Trophoblast cell (in vitro differentiated cells and primary cell): ENCODE data around the gene STAMBPL1.

Experiments used
- DNase-seq, 2 donors: peaks; one replicate each; pipeline ENCODE4 v3.0.0-alpha.2; 2016
- H2AFZ ChIP-seq: 2 replicates; pipeline ENCODE4 v1.6.1; 2013; ENCODE audit warnings: low read length, moderate library complexity, mild to moderate bottlenecking; ENCODE audit not compliant: insufficient read depth, poor library complexity
- H2AK5ac ChIP-seq: 2 replicates; pipeline ENCODE4 v1.6.1; 2013; ENCODE audit warnings: mild to moderate bottlenecking, low read length
- H2BK120ac ChIP-seq: 2 replicates; pipeline ENCODE4 v1.6.1; 2013; ENCODE audit warnings: low read length, mild to moderate bottlenecking, moderate library complexity; ENCODE audit not compliant: insufficient read depth, poor library complexity
- H2BK12ac ChIP-seq: 2 replicates; pipeline ENCODE4 v1.6.1; 2013; ENCODE audit warnings: mild to moderate bottlenecking, low read length, moderate library complexity
- H2BK5ac ChIP-seq: 2 replicates; pipeline ENCODE4 v1.6.1; 2013; ENCODE audit warnings: low read length, low read depth, moderate library complexity, mild to moderate bottlenecking; ENCODE audit not compliant: poor library complexity
- H3K14ac ChIP-seq: 2 replicates; pipeline ENCODE4 v1.6.1; 2013; ENCODE audit warnings: mild to moderate bottlenecking, low read length
- H3K18ac ChIP-seq: 2 replicates; pipeline ENCODE4 v1.6.1; 2013; ENCODE audit warnings: mild to moderate bottlenecking, low read length
- H3K23ac ChIP-seq: 2 replicates; pipeline ENCODE4 v1.6.1; 2013; ENCODE audit warnings: low read length
- H3K27ac ChIP-seq: 2 replicates; pipeline ENCODE4 v1.5.1; 2013; ENCODE audit warnings: low read depth, mild to moderate bottlenecking, inconsistent platforms, low read length, moderate library complexity
- H3K27me3 ChIP-seq: 2 replicates; pipeline ENCODE4 v1.6.1; 2013; ENCODE audit warnings: inconsistent platforms, mild to moderate bottlenecking, low read length, moderate library complexity; ENCODE audit not compliant: insufficient read depth
- H3K36me3 ChIP-seq, 2 experiments: 1 replicate in 1 of 2; 2 replicates in 1 of 2; pipeline ENCODE4 v1.6.1; 2013; ENCODE audit warnings: low read length in 2 of 2, mild to moderate bottlenecking in 2 of 2, moderate library complexity in 1 of 2; ENCODE audit not compliant: insufficient read depth in 2 of 2, control insufficient read depth in 1 of 2
- H3K4ac ChIP-seq: 2 replicates; pipeline ENCODE4 v1.6.1; 2013; ENCODE audit warnings: low read depth, mild to moderate bottlenecking, low read length, moderate library complexity
- H3K4me1 ChIP-seq, 2 experiments: 1 replicate in 1 of 2; 2 replicates in 1 of 2; pipeline ENCODE4 v1.6.1; 2013; ENCODE audit warnings: low read length in 2 of 2, mild to moderate bottlenecking in 2 of 2, moderate library complexity in 1 of 2; ENCODE audit not compliant: insufficient read depth in 2 of 2, control insufficient read depth in 1 of 2
- H3K4me2 ChIP-seq: 2 replicates; pipeline ENCODE4 v1.6.1; 2013; ENCODE audit warnings: inconsistent platforms, mild to moderate bottlenecking, low read length, moderate library complexity
- H3K4me3 ChIP-seq: 2 replicates; pipeline ENCODE4 v1.5.1; 2013; ENCODE audit warnings: mild to moderate bottlenecking, low read depth, low read length, inconsistent platforms
- H3K79me1 ChIP-seq: one replicate; pipeline ENCODE4 v1.6.1; 2013; ENCODE audit warnings: low read length
- H3K79me2 ChIP-seq: 2 replicates; pipeline ENCODE4 v1.6.1; 2013; ENCODE audit warnings: low read length, mild to moderate bottlenecking; ENCODE audit not compliant: control insufficient read depth, insufficient read depth, poor library complexity
- H3K9ac ChIP-seq: 2 replicates; pipeline ENCODE4 v1.6.1; 2013; ENCODE audit warnings: mild to moderate bottlenecking, low read length
- H3K9me3 ChIP-seq: 2 replicates; pipeline ENCODE4 v1.6.1; 2013; ENCODE audit warnings: low read depth, mild to moderate bottlenecking, control low read depth, inconsistent platforms, low read length; ENCODE audit not compliant: insufficient read depth
- H4K12ac ChIP-seq: 2 replicates; pipeline ENCODE4 v1.6.1; 2013; ENCODE audit warnings: low read depth, mild to moderate bottlenecking, low read length, moderate library complexity
- H4K8ac ChIP-seq: 2 replicates; pipeline ENCODE4 v1.6.1; 2013; ENCODE audit warnings: low read depth, mild to moderate bottlenecking, low read length, moderate library complexity
- H4K91ac ChIP-seq: one replicate; pipeline ENCODE4 v1.6.1; 2013; ENCODE audit warnings: low read depth, mild to moderate bottlenecking, low read length, moderate library complexity
- WGBS: extraction: QIAGEN DNeasy Blood & Tissue Kit; methylation state at CpG from one replicate; pipeline ENCODE4 v1.1.7; 2013; ENCODE audit warnings: missing lambda C conversion rate; ENCODE audit not compliant: insufficient read length, insufficient coverage; ENCODE audit errors: extremely low coverage; 5-methylcytosine and 5-hydroxymethylcytosine counted together

The STAMBPL1 gene

DNA sequence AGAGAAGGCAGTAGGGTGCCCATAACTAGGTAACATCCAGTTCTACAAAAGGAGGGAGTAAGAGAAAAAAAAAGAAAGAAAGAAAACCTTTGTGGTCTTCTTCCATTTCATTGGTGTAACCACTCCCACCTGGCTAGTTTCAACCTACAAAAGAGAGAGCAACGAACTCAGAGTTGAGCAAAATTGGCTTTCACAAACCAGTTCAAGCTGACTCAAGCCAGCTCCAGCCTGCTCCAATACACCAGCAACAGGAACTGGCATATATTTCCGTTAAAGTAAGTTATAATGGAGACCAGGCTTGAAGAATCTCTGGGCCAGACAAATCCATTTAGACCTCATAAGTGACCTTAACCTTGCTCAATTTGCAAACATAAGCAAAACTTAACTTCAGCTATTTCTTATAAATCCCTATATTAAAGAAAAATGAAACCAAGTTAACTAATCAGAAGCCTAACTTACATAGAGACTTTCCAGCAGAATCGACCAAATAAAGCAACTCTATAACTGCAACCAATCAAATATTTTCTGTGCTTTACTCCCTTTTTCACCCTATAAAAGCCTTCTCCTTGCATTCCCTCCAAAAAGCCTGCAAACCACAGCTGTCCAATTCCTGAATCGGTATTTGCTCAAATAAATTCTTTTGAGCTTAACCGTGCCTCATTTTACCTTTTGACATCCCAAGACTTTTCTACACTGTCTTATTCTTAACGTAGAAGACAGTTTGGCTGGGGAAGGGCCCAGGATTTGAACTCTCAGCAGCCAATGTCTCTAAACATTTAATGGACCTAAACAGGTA is 38.5 kb upstream of the STAMBPL1 start:
- Histone ChIP-seq H3K9me3 (no peaks in the 10 kb centered on the region), H2BK5ac (no peak overlapping the region), H3K23ac (no peak overlapping the region), H3K79me1 (no peaks in the 10 kb centered on the region), H3K4me2 (no peak overlapping the region), H2AK5ac (no peak overlapping the region), H3K9ac (no peak overlapping the region), H3K4ac (no peak overlapping the region), H2BK120ac (no peak overlapping the region), H4K91ac (no peak overlapping the region), H4K12ac (no peak overlapping the region), H2BK12ac (no peak overlapping the region), H3K79me2 (no peaks in the 10 kb centered on the region), H3K14ac (no peak overlapping the region), H3K27ac (no peak overlapping the region), H3K4me3 (no peak overlapping the region), H3K36me3 (no peaks in the 10 kb centered on the region), H2AFZ (no peak overlapping the region), H3K27me3 (no peaks in the 10 kb centered on the region), H4K8ac (no peak overlapping the region), H3K18ac (no peak overlapping the region), H3K4me1 (no peaks in the 10 kb centered on the region)
- WGBS: no CpG with 5 or more reads among the region's 6 CpGs
- no peak for DNase-seq

DNA sequence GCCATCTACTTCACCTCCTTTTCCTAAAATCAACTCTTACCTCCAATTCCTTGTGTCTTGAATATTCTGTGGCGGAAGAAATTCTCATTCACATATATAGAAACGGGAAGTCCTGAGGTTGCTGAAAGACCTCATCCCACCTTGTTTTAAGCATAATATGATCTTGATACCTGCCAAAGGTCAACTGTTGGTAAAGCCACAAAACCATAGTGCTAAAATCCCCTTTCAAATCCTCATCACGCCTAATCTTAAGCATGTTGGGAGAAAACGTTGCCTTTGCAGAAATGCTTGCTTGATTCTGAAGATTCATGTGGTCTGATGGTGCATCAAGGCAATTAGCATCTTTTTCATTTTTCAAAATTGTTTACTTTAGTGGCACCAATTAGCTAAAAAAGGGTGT is 36.9 kb upstream of the STAMBPL1 start:
- Histone ChIP-seq H2AK5ac (no peak overlapping the region), H3K36me3 (no peaks in the 10 kb centered on the region), H4K12ac (no peak overlapping the region), H2BK120ac (no peak overlapping the region), H3K27ac (no peak overlapping the region), H3K23ac (no peak overlapping the region), H2AFZ (no peak overlapping the region), H2BK5ac (no peak overlapping the region), H3K18ac (no peak overlapping the region), H3K4me2 (no peak overlapping the region), H3K79me2 (no peaks in the 10 kb centered on the region), H3K79me1 (no peaks in the 10 kb centered on the region), H3K4me3 (no peak overlapping the region), H3K27me3 (no peaks in the 10 kb centered on the region), H3K4ac (no peak overlapping the region), H3K4me1 (no peaks in the 10 kb centered on the region), H2BK12ac (no peak overlapping the region), H4K91ac (no peak overlapping the region), H3K14ac (no peak overlapping the region), H3K9me3 (no peaks in the 10 kb centered on the region), H3K9ac (no peak overlapping the region), H4K8ac (no peak overlapping the region)
- no peak for DNase-seq
- WGBS: no CpG with 5 or more reads among the region's 4 CpGs

DNA sequence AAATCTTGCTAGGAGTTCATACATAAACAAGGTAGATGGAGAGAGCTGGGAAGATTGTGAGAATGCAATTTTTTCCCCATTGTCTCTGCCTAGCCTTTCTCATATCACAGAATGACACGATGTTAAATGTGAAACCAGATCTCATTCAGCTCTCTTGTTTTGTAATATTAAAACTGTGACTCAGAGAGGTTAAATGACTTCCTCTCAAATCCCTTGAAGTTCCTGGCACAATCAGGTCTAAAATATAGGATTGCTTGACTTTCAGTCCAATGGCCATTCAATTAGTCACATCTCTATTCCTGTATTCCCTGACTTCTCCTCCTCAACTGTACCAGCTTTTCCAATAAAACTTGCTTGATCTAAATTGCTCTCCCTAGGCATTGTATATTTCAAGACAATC is 31.5 kb upstream of the STAMBPL1 start:
- no peak overlapping the region for H3K14ac ChIP-seq
- no CpG with 5 or more reads among the region's 1 CpG for WGBS
- H3K79me2 ChIP-seq: no peaks in the 10 kb centered on the region
- H3K4ac ChIP-seq: no peak overlapping the region
- H2BK5ac ChIP-seq: no peak overlapping the region
- no peak overlapping the region for H4K8ac ChIP-seq
- no peak overlapping the region for H4K91ac ChIP-seq
- H3K27me3 ChIP-seq: no peaks in the 10 kb centered on the region
- no peak overlapping the region for H3K4me2 ChIP-seq
- H3K9ac ChIP-seq: no peak overlapping the region
- H3K79me1 ChIP-seq: no peaks in the 10 kb centered on the region
- no peak overlapping the region for H3K4me3 ChIP-seq
- peak in 1 of 2 donors; percentile 15 for DNase-seq
- H3K36me3 ChIP-seq: no peaks in the 10 kb centered on the region
- H3K9me3 ChIP-seq: no peaks in the 10 kb centered on the region
- no peak overlapping the region for H2AFZ ChIP-seq
- no peak overlapping the region for H2BK120ac ChIP-seq
- no peak overlapping the region for H3K23ac ChIP-seq
- H2BK12ac ChIP-seq: no peak overlapping the region
- H3K27ac ChIP-seq: no peak overlapping the region
- H3K18ac ChIP-seq: no peak overlapping the region
- no peak overlapping the region for H2AK5ac ChIP-seq
- peaks cover 0 to 2% of the 10 kb centered on the region in 2 experiments for H3K4me1 ChIP-seq
- no peak overlapping the region for H4K12ac ChIP-seq

DNA sequence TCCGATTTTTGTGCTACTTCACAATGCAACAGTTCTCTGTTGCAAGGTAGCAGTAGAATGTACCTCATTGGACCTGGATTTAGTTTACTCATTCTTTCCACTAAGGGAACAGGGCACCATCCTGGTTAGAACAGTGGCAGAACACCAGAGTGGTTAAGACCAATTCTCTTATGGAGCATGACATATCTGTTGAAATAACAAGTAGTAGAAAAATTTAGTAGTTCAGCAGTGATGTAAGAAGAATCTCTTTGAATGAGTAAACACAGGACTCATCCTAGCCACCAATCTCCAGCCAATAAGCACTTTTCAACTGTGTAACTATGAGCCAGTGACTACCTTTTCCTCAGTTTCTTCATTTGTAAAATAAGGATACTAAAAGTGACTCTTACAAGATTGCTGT is 30.8 kb upstream of the STAMBPL1 start:
- no peak overlapping the region for H3K27ac ChIP-seq
- no CpG with 5 or more reads among the region's 1 CpG for WGBS

More for the DNA sequence above, 30.8 kb upstream of the STAMBPL1 start:
- no peak overlapping the region for H3K18ac ChIP-seq
- no peak overlapping the region for H4K12ac ChIP-seq
- no peak overlapping the region for H3K14ac ChIP-seq
- H3K36me3 ChIP-seq: no peaks in the 10 kb centered on the region
- no peak overlapping the region for H3K4me3 ChIP-seq
- H2BK120ac ChIP-seq: no peak overlapping the region
- no peaks in the 10 kb centered on the region for H3K79me2 ChIP-seq
- H2AFZ ChIP-seq: no peak overlapping the region
- peak overlapping the region; percentile 85 for H3K23ac ChIP-seq
- no peak for DNase-seq
- H4K8ac ChIP-seq: no peak overlapping the region
- H3K27me3 ChIP-seq: no peaks in the 10 kb centered on the region
- peaks cover 0 to 2% of the 10 kb centered on the region in 2 experiments for H3K4me1 ChIP-seq
- no peak overlapping the region for H3K4ac ChIP-seq
- no peak overlapping the region for H3K9ac ChIP-seq
- H3K9me3 ChIP-seq: no peaks in the 10 kb centered on the region
- no peaks in the 10 kb centered on the region for H3K79me1 ChIP-seq
- no peak overlapping the region for H4K91ac ChIP-seq
- no peak overlapping the region for H2AK5ac ChIP-seq
- H2BK12ac ChIP-seq: no peak overlapping the region
- H3K4me2 ChIP-seq: no peak overlapping the region
- no peak overlapping the region for H2BK5ac ChIP-seq
